ENCODE data around the gene ADH7.
A peak's percentile ranks its signal among the peaks of the same experiment; 100 is the strongest.
"Not testable (repeated sequence)": the region's sequence is repeated elsewhere in the genome, so short reads cannot be mapped to it uniquely, and the experiment has no call there.

The ADH7 gene

GRCh38 chr4:99383833-99384392, 51.2 kb downstream of the ADH7 start:
- H3K4me3 ChIP-seq = no peak overlapping the region
- H3K27ac ChIP-seq = peak overlapping the region in 10 of 21 experiments; percentile 10 to 82 (median 70)

DNA sequence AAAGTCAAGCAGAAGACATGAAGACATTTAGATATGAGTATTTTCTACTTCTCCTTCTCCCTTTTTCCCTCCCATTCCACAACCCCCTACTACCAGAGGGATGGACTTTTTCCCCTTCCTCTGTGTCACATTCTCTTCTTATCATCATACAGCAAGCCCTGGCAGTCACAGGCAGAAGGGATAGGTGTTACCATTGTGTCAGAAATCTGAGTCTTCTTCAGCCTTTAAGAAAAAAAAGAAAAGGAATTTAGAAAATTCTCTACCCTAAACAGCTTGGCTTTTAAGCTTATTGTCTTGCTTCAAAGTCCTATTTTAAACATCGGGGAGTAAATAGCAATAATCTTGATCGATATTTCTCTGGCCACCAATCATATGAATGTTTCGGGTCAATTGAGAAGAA, 51.7 kb downstream of the ADH7 start:
- Histone ChIP-seq H3K4me3 (no peak overlapping the region), H3K27ac (peak overlapping the region in 15 of 21 experiments; percentile 4 to 82 (median 62))

GRCh38 chr4:99382745-99383360, 52.3 kb downstream of the ADH7 start:
- no peak overlapping the region for H3K4me3 ChIP-seq
- H3K27ac ChIP-seq = peak overlapping the region in 15 of 21 experiments; percentile 4 to 82 (median 62)

- no peak overlapping the region for H3K4me3 ChIP-seq
- H3K27ac ChIP-seq = no peak overlapping the region
These were observed 53.5 kb downstream of the ADH7 start for GRCh38 chr4:99381588-99382175.

DNA sequence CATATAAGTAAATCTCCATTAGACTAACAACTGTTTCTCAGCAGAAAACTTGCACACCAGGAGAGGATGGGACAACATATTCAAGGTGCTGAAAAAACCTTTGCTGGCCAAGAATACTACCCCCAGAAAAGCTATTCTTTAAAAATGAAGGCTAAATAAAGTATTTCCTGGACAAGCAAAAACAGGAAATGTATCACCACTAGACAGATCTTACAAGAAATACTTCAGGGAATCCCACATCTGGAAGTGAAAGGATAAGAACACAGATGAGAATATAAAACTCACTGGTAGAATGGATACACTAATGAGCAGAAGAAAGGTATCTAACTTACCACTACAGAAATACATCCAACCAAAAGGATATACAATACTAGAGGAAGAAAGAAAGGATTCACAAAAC, 55.6 kb downstream of the ADH7 start:
- no peak overlapping the region for H3K4me3 ChIP-seq
- no peak overlapping the region for H3K27ac ChIP-seq

DNA sequence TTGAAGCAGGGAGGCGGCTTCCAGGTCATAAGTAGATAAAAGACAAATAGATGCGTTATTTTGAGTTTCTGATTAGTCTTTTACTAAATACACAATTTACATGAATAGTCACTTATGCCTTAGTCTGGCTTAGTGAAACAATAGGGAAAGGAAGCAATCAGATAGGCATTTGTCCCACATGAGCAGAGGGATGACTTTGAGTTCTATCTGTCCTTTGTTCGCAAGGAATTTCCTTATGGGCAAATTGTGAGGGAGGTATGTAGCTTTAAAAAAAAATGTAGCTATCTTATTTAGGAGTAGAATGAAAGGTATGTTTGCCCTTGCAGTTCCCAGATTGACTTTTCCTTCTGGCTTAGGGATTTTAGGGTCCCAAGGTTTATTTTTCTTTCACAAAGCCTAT, 56.3 kb downstream of the ADH7 start:
- Histone ChIP-seq H3K4me3 (no peak overlapping the region), H3K27ac (no peak overlapping the region)

- H3K4me3 ChIP-seq, H3K27ac ChIP-seq: not testable (repeated sequence)
These were observed 57.8 kb downstream of the ADH7 start for GRCh38 chr4:99377341-99377740.

DNA sequence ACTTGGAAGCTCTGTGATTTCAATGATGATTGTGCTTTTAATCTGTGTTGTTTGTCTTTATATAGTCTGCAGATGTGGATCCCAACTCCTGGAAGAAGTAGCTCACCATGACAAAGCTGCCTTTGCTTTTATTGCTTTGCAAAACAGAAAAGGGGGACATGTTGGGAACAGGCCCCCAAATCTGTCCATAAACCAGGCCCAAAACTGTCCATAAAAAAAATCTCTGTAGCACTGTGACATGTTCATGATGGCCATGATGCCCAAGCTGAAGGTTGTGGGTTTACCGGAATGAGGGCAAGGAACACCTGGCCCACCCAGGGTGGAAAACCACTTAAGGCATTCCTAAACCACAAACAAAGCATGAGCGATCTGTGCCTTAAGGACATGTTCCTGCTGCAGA, 62.7 kb downstream of the ADH7 start:
- not testable (repeated sequence) for H3K27ac ChIP-seq

GRCh38 chr4:99367817-99368216, 67.3 kb downstream of the ADH7 start:
- not testable (repeated sequence) for H3K27ac ChIP-seq, H3K4me3 ChIP-seq

More for the DNA sequence above, 62.7 kb downstream of the ADH7 start:
- H3K4me3 ChIP-seq = not testable (repeated sequence)

GRCh38 chr4:99366491-99366890, 68.7 kb downstream of the ADH7 start:
- Histone ChIP-seq H3K27ac (no peak overlapping the region), H3K4me3 (no peak overlapping the region)

GRCh38 chr4:99362768-99363167, 72.4 kb downstream of the ADH7 start:
- Histone ChIP-seq H3K27ac (peak overlapping the region in 1 of 21 experiments; percentile 49), H3K4me3 (no peak overlapping the region)
